ENCODE measurements around the gene VAV2. TPM values are rescaled to one million over a fixed set of nuclear protein-coding genes. Genes with fewer than 3 reads are reported as not detected.

The VAV2 gene
- total and polyA plus RNA-seq, 2 experiments from 2014 or later: 8.1 to 28.9 TPM

GRCh38 chr9:133948131-133948530 lies 44.0 kb downstream of the VAV2 start:
- Mint-ChIP-seq H3K9me3 (no peaks in the 10 kb centered on the region), H3K36me3 (ENCODE audit: low read depth) (no peaks in the 10 kb centered on the region), H3K4me3 (no peak overlapping the region), H3K4me1 (peaks cover 16% of the 10 kb centered on the region), H3K27me3 (ENCODE audit: insufficient read depth, low read depth, poor library complexity) (peaks cover 13% of the 10 kb centered on the region), H3K27ac (peak overlapping the region; percentile 52)
- Histone ChIP-seq H3K79me2 (replicated peaks; ENCODE audit: insufficient read depth) (peaks cover 79% of the 10 kb centered on the region), H3K4me2 (no peak overlapping the region), H3K36me3 (ENCODE audit: insufficient read depth) (no peaks in the 10 kb centered on the region; the same call in 1 of the 2 replicates), H3K27me3 (ENCODE audit: insufficient read depth) (no peaks in the 10 kb centered on the region), H3K4me1 (ENCODE audit: insufficient read depth) (no peaks in the 10 kb centered on the region), H4K20me1 (replicated peaks; ENCODE audit: insufficient read depth) (no peaks in the 10 kb centered on the region; the same call in none of the 2 replicates), H3K4me3 (no peak overlapping the region), H2AFZ (no peak overlapping the region), H3F3A (replicated peaks; ENCODE audit: low read depth) (no peaks in the 10 kb centered on the region), H3K9me2 (ENCODE audit: insufficient read depth) (no peaks in the 10 kb centered on the region), H3K27ac (ENCODE audit: low read depth) (peak overlapping the region; percentile 50; the same call in 1 of the 2 replicates)
- no peak for DNase-seq (ENCODE audit: low spot score)
- peak; percentile 10; the same call in 1 of the 3 replicates for ATAC-seq
- TF ChIP-seq CREB1 (CRISPR knock-in tag; IDR thresholded peaks at IDR 0.05; ENCODE audit: low read depth) (no peak), JUNB (IDR thresholded peaks at IDR 0.05; ENCODE audit: unreplicated experiment) (no peak), EZH2 (IDR thresholded peaks at IDR 0.05; ENCODE audit: low read depth, unreplicated experiment) (no peak)

DNA sequence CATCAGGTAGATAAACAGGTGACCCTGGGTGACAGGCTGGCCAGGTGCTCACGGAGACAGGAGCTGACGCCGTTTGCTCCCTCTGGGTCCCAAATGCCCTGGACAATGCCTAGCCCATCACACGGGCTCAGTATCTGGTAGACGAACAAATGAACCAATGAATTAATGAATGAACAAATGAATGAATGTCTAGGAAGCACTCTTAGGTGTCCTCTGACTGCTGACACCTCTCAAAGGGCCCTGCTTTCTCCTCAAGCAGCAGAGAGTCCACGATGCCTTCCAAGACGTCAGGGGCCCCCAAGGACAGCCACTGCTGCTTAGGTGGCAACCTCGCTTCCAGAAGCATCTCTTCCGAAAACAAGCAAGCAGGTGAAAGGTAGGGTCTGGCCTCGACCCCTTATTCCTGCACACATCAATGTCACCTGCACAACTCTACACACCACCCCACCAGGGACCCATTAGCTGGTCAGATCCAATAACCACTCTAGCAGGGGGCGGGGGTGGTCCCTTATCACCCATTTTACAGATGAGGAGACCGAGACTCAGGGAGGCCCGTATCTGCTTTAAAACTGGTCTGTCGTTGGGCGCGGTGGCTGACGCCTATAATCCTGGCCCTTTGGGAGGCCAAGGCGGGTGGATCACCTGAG lies 45.2 kb downstream of the VAV2 start:
- no peaks in the 10 kb centered on the region for H3K4me1 ChIP-seq (ENCODE audit: insufficient read depth)
- no peaks in the 10 kb centered on the region for H3K9me3 Mint-ChIP-seq
- DNase-seq (ENCODE audit: low spot score): no peak
- H3F3A ChIP-seq (replicated peaks; ENCODE audit: low read depth): no peaks in the 10 kb centered on the region
- H3K27me3 ChIP-seq (ENCODE audit: insufficient read depth): no peaks in the 10 kb centered on the region
- no peak overlapping the region for H3K27ac Mint-ChIP-seq
- ATAC-seq: no peak
- H3K4me1 Mint-ChIP-seq: peaks cover 16% of the 10 kb centered on the region
- no peak overlapping the region for H3K27ac ChIP-seq (ENCODE audit: low read depth)
- H3K79me2 ChIP-seq (replicated peaks; ENCODE audit: insufficient read depth): peaks cover 84% of the 10 kb centered on the region
- no peak for TF ChIP-seq STAT1 (IDR thresholded peaks at IDR 0.05; ENCODE audit: unreplicated experiment)
- TF ChIP-seq ZNF114 (CRISPR knock-in tag; IDR thresholded peaks at IDR 0.05): no peak
- TF ChIP-seq NANOG (IDR thresholded peaks at IDR 0.05; ENCODE audit: borderline replicate concordance): no peak
- TF ChIP-seq, protein P1, sequence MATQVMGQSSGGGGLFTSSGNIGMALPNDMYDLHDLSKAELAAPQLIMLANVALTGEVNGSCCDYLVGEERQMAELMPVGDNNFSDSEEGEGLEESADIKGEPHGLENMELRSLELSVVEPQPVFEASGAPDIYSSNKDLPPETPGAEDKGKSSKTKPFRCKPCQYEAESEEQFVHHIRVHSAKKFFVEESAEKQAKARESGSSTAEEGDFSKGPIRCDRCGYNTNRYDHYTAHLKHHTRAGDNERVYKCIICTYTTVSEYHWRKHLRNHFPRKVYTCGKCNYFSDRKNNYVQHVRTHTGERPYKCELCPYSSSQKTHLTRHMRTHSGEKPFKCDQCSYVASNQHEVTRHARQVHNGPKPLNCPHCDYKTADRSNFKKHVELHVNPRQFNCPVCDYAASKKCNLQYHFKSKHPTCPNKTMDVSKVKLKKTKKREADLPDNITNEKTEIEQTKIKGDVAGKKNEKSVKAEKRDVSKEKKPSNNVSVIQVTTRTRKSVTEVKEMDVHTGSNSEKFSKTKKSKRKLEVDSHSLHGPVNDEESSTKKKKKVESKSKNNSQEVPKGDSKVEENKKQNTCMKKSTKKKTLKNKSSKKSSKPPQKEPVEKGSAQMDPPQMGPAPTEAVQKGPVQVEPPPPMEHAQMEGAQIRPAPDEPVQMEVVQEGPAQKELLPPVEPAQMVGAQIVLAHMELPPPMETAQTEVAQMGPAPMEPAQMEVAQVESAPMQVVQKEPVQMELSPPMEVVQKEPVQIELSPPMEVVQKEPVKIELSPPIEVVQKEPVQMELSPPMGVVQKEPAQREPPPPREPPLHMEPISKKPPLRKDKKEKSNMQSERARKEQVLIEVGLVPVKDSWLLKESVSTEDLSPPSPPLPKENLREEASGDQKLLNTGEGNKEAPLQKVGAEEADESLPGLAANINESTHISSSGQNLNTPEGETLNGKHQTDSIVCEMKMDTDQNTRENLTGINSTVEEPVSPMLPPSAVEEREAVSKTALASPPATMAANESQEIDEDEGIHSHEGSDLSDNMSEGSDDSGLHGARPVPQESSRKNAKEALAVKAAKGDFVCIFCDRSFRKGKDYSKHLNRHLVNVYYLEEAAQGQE (IDR thresholded peaks at IDR 0.05; ENCODE audit: unreplicated experiment): no peak
- TF ChIP-seq EZH2 (IDR thresholded peaks at IDR 0.05; ENCODE audit: low read depth, unreplicated experiment): no peak
- no peak for TF ChIP-seq POLR2AphosphoS5 (IDR thresholded peaks at IDR 0.05; ENCODE audit: low read depth)
- no peak for TF ChIP-seq ZNF331 (CRISPR knock-in tag; IDR thresholded peaks at IDR 0.05; ENCODE audit: low read depth)
- no peak for TF ChIP-seq ETS1 (IDR thresholded peaks at IDR 0.05)
- H2AFZ ChIP-seq: no peak overlapping the region
- H3K36me3 ChIP-seq (ENCODE audit: insufficient read depth): no peaks in the 10 kb centered on the region; the same call in 1 of the 2 replicates
- H3K9me2 ChIP-seq (ENCODE audit: insufficient read depth): no peaks in the 10 kb centered on the region
- no peaks in the 10 kb centered on the region; the same call in none of the 2 replicates for H4K20me1 ChIP-seq (replicated peaks; ENCODE audit: insufficient read depth)
- peaks cover 13% of the 10 kb centered on the region for H3K27me3 Mint-ChIP-seq (ENCODE audit: insufficient read depth, low read depth, poor library complexity)
- no peak overlapping the region for H3K4me3 Mint-ChIP-seq
- no peak overlapping the region for H3K4me2 ChIP-seq
- H3K4me3 ChIP-seq: no peak overlapping the region
- H3K36me3 Mint-ChIP-seq (ENCODE audit: low read depth): no peaks in the 10 kb centered on the region

Data from GM23338 (cell line).